Liver (tissue), 9 donors: ENCODE results near the gene SEPTIN8. TPM values are rescaled to one million over a fixed set of nuclear protein-coding genes. Genes with fewer than 3 reads are reported as not detected.

Experiments used
- DNase-seq: peaks from one replicate; pipeline ENCODE4 v3.0.0-alpha.2; 2017; ENCODE audit warnings: low spot score
- H3K27ac ChIP-seq, 2 donors: one replicate each; pipeline ENCODE4 v1.7.0; 2013; ENCODE audit warnings: inconsistent platforms in 2 of 2, low read length in 2 of 2, control low read depth in 1 of 2, low read depth in 1 of 2, mild to moderate bottlenecking in 1 of 2
- H3K27me3 ChIP-seq, 4 donors: one replicate each; pipeline versions ENCODE4 v1.6.1 to v1.7.0; 2013; ENCODE audit warnings: low read length in 3 of 4, inconsistent platforms in 1 of 4, mild to moderate bottlenecking in 1 of 4, moderate library complexity in 1 of 4; ENCODE audit not compliant: control insufficient read depth in 4 of 4, insufficient read depth in 4 of 4
- H3K36me3 ChIP-seq, 4 donors: one replicate each; pipeline versions ENCODE4 v1.6.1 to v1.7.0; 2013; ENCODE audit warnings: low read length in 3 of 4, mild to moderate bottlenecking in 3 of 4, low read depth in 1 of 4, moderate library complexity in 1 of 4; ENCODE audit not compliant: control insufficient read depth in 4 of 4, insufficient read depth in 3 of 4
- H3K4me1 ChIP-seq, 4 donors: one replicate each; pipeline versions ENCODE4 v1.6.1 to v1.7.0; 2013; ENCODE audit warnings: low read length in 3 of 4, mild to moderate bottlenecking in 3 of 4, moderate library complexity in 1 of 4; ENCODE audit not compliant: control insufficient read depth in 4 of 4, insufficient read depth in 4 of 4
- H3K4me3 ChIP-seq, 3 donors: one replicate each; pipeline versions ENCODE4 v1.6.1 to v1.7.0; 2013; ENCODE audit warnings: low read length in 3 of 3, control low read depth in 1 of 3, low read depth in 1 of 3, mild to moderate bottlenecking in 1 of 3
- H3K9ac ChIP-seq, 2 donors: one replicate each; pipeline ENCODE4 v1.7.0; 2013; ENCODE audit warnings: low read length in 2 of 2, mild to moderate bottlenecking in 2 of 2, moderate library complexity in 2 of 2, control low read depth in 1 of 2, low read depth in 1 of 2
- H3K9me3 ChIP-seq, 4 donors: one replicate each; pipeline versions ENCODE4 v1.6.1 to v1.7.0; 2013; ENCODE audit warnings: low read length in 3 of 4; ENCODE audit not compliant: control insufficient read depth in 4 of 4
- EGR1 ChIP-seq, 2 donors: IDR thresholded peaks; 2 replicates each; pipeline ENCODE4 v1.6.1; 2016 to 2018; ENCODE audit warnings: antibody characterized with exemption in 2 of 2, low read depth in 2 of 2
- FOXA1 ChIP-seq: IDR thresholded peaks from 2 replicates; pipeline ENCODE4 v1.6.1; 2016; ENCODE audit warnings: antibody characterized with exemption
- FOXA2 ChIP-seq: IDR thresholded peaks from 2 replicates; pipeline ENCODE4 v1.6.1; 2016; ENCODE audit warnings: antibody characterized with exemption
- GABPA ChIP-seq, 2 donors: IDR thresholded peaks in 1 of 2; conservative IDR thresholded peaks in 1 of 2; 2 replicates each; pipeline ENCODE4 v1.6.1; 2016; ENCODE audit warnings: antibody characterized with exemption in 2 of 2, mild to moderate bottlenecking in 1 of 2, moderate library complexity in 1 of 2
- HNF4A ChIP-seq, 2 donors: conservative IDR thresholded peaks; 2 replicates each; pipeline ENCODE4 v1.6.1; 2016; ENCODE audit warnings: antibody characterized with exemption in 2 of 2, mild to moderate bottlenecking in 2 of 2
- HNF4G ChIP-seq: IDR thresholded peaks from 2 replicates; pipeline ENCODE4 v1.6.1; 2016; ENCODE audit warnings: antibody characterized with exemption
- NR2F2 ChIP-seq: IDR thresholded peaks from 2 replicates; pipeline ENCODE4 v1.6.1; 2016; ENCODE audit warnings: antibody characterized with exemption
- RAD21 ChIP-seq, 2 donors: IDR thresholded peaks; 2 replicates each; pipeline ENCODE4 v1.6.1; 2016; ENCODE audit warnings: antibody characterized with exemption in 2 of 2, mild to moderate bottlenecking in 2 of 2
- RXRA ChIP-seq, 2 donors: IDR thresholded peaks; 2 replicates each; pipeline ENCODE4 v1.6.1; 2017 to 2018; ENCODE audit warnings: antibody characterized with exemption in 2 of 2, mild to moderate bottlenecking in 1 of 2
- SP1 ChIP-seq: IDR thresholded peaks from 2 replicates; pipeline ENCODE4 v1.6.1; 2018; ENCODE audit warnings: antibody characterized with exemption, mild to moderate bottlenecking
- WGBS: extraction: QIAGEN DNeasy Blood & Tissue Kit; methylation state at CpG from one replicate; pipeline ENCODE4 v1.1.7; 2013; 5-methylcytosine and 5-hydroxymethylcytosine counted together
- polyA plus RNA-seq, 2 donors: library from polyadenylated mRNA; stranded (reverse) in 1 of 2; unstranded in 1 of 2; fragments of 200-250 nt in 1 of 2; fragments of >200 nt in 1 of 2; fragmentation: Nextera tagmentation in 1 of 2; extraction: Ambion mirVana in 1 of 2; gene quantifications; one replicate each; pipeline versions ENCODE4 v1.2.1 to v1.2.3, GENCODE V29; 2013 to 2015
- total RNA-seq, 2 donors: library from RNA; depleted of rRNA; stranded (reverse); fragments of >200 nt; gene quantifications; one replicate each; pipeline ENCODE4 v1.2.3, GENCODE V29; 2014
- TF ChIP-seq, protein P1 (sequence below): IDR thresholded peaks from 2 replicates; pipeline ENCODE4 v1.6.1; 2016; ENCODE audit warnings: antibody characterized with exemption
- TF ChIP-seq, protein P2 (sequence below): fragments of 150-350 bp; IDR thresholded peaks from 2 replicates; pipeline ENCODE4 v1.5.1; 2017; ENCODE audit warnings: improper control_type of control experiment, low read depth, low read length; ENCODE audit not compliant: missing input control
- TF ChIP-seq, protein P3 (sequence below): IDR thresholded peaks from 2 replicates; pipeline ENCODE4 v1.6.1; 2016; ENCODE audit warnings: antibody characterized with exemption
- TF ChIP-seq, protein P4 (sequence below): IDR thresholded peaks from 2 replicates; pipeline ENCODE4 v1.6.1; 2016; ENCODE audit warnings: antibody characterized with exemption
- donor health status: healthy.
- donor health status: healthy.
- donor health status: healthy.
- donor health status: healthy.
- donor health status: healthy.

The SEPTIN8 gene
- total and polyA plus RNA-seq, 4 donors: 4.7 to 16.5 (median 9.8) TPM

DNA sequence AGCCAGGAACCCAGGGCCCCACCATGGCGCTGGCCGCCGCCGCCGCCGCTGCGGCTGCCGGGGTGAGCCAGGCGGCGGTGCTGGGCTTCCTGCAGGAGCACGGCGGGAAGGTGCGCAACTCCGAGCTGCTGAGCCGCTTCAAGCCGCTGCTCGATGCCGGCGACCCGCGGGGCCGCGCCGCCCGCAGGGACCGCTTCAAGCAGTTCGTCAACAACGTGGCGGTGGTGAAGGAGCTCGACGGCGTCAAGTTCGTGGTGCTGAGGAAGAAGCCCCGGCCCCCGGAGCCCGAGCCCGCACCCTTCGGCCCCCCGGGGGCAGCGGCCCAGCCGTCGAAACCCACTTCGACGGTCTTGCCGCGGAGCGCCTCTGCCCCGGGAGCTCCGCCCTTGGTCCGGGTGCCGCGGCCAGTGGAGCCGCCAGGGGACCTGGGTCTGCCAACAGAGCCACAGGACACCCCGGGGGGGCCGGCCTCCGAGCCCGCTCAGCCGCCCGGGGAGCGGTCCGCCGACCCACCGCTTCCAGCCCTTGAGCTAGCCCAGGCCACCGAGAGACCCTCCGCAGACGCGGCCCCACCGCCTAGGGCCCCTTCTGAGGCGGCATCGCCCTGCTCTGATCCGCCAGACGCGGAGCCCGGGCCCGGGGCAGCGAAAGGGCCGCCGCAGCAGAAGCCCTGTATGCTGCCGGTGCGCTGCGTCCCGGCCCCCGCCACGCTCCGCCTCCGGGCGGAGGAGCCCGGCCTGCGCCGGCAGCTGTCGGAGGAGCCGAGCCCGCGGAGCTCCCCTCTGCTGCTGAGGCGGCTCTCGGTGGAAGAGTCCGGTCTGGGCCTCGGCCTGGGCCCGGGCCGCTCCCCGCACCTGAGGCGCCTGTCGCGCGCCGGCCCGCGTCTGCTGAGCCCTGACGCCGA lies 36.8 kb upstream of the SEPTIN8 start:
- TF ChIP-seq EGR1 (IDR thresholded peaks at IDR 0.05; ENCODE audit: low read depth in 2 of 2) (no peak), HNF4A (conservative IDR thresholded peaks at IDR 0.05) (no peak), FOXA2 (no peak), RAD21 (IDR thresholded peaks at IDR 0.05) (no peak), FOXA1 (no peak)
- TF ChIP-seq, protein P1, sequence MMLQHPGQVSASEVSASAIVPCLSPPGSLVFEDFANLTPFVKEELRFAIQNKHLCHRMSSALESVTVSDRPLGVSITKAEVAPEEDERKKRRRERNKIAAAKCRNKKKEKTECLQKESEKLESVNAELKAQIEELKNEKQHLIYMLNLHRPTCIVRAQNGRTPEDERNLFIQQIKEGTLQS: no peak
- Histone ChIP-seq H3K27me3 (no peaks in the 10 kb centered on the region), H3K9me3 (no peaks in the 10 kb centered on the region), H3K9ac (no peak overlapping the region), H3K27ac (no peak overlapping the region), H3K4me1 (peaks cover 0 to 19% (median 7%) of the 10 kb centered on the region in 4 donors), H3K4me3 (peak overlapping the region in 2 of 3 donors; percentile 10 to 76), H3K36me3 (no peaks in the 10 kb centered on the region)
- no peak for DNase-seq
- WGBS: 15% methylated on average over 110 of the region's 110 CpGs

DNA sequence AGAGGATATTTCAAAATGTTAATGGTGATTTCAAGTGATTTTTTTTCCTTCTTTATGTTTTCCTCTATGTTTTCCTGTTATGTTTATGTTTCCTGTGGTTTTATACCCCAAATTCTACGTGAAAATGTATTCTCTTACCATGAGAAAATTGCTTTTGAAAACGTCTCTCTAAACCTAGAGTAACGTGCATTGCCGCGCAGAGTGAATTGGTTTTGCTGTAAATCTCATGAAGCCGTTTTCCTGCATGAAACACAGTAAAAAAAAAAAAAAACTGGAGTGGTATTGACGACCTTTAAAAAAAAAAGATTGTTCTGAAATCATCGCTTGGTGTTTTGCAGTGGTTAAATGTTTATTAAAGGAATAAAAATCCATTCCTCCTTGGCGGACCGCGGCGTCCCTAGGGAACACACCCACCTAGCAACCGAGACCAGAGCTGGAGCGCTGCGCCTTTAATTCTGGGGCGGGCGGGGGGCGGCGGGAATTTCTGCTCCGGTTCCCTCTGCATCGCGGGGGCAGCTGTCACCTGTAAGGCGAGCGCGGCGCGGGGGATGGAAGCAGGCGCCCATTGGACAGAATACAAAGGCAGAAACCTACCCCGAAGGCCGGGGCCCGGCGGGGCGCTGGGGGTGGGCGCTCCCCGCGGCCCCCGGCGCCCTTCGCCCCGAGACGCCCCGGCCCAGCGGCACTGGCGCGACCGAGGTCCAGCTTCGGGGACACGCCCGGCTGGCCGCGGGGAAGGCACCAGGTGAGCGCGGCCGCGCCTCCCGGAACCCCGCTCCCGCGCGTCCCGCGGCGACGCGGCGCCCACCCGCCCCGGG lies 36.0 kb upstream of the SEPTIN8 start, which contains the start of gene SOWAHA:
TSS of gene SOWAHA (plus strand) at position 522 of the 818 bp plus-strand sequence. CDS start 320 bp downstream, outside the sequence.
- no peaks in the 10 kb centered on the region for H3K36me3 ChIP-seq
- no peak within 1 kb of the TSS for H3K27ac ChIP-seq
- TF ChIP-seq, protein P2, sequence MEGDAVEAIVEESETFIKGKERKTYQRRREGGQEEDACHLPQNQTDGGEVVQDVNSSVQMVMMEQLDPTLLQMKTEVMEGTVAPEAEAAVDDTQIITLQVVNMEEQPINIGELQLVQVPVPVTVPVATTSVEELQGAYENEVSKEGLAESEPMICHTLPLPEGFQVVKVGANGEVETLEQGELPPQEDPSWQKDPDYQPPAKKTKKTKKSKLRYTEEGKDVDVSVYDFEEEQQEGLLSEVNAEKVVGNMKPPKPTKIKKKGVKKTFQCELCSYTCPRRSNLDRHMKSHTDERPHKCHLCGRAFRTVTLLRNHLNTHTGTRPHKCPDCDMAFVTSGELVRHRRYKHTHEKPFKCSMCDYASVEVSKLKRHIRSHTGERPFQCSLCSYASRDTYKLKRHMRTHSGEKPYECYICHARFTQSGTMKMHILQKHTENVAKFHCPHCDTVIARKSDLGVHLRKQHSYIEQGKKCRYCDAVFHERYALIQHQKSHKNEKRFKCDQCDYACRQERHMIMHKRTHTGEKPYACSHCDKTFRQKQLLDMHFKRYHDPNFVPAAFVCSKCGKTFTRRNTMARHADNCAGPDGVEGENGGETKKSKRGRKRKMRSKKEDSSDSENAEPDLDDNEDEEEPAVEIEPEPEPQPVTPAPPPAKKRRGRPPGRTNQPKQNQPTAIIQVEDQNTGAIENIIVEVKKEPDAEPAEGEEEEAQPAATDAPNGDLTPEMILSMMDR: no peak
- TF ChIP-seq SP1 (no peak), HNF4G (no peak), EGR1 (IDR thresholded peaks at IDR 0.05; ENCODE audit: low read depth in 2 of 2) (no peak), NR2F2 (no peak), FOXA1 (no peak), RXRA (IDR thresholded peaks at IDR 0.05) (no peak), HNF4A (conservative IDR thresholded peaks at IDR 0.05) (no peak), GABPA (IDR thresholded peaks at IDR 0.05 in 1 of 2, conservative IDR thresholded peaks at IDR 0.05 in 1 of 2) (no peak), RAD21 (IDR thresholded peaks at IDR 0.05) (no peak), FOXA2 (no peak)
- TF ChIP-seq, protein P1: no peak
- TF ChIP-seq, protein P3, sequence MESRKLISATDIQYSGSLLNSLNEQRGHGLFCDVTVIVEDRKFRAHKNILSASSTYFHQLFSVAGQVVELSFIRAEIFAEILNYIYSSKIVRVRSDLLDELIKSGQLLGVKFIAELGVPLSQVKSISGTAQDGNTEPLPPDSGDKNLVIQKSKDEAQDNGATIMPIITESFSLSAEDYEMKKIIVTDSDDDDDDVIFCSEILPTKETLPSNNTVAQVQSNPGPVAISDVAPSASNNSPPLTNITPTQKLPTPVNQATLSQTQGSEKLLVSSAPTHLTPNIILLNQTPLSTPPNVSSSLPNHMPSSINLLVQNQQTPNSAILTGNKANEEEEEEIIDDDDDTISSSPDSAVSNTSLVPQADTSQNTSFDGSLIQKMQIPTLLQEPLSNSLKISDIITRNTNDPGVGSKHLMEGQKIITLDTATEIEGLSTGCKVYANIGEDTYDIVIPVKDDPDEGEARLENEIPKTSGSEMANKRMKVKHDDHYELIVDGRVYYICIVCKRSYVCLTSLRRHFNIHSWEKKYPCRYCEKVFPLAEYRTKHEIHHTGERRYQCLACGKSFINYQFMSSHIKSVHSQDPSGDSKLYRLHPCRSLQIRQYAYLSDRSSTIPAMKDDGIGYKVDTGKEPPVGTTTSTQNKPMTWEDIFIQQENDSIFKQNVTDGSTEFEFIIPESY: no peak
- TF ChIP-seq, protein P4, sequence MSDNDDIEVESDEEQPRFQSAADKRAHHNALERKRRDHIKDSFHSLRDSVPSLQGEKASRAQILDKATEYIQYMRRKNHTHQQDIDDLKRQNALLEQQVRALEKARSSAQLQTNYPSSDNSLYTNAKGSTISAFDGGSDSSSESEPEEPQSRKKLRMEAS: no peak
- peak; percentile 54 for DNase-seq
- WGBS: 5% methylated on average over 68 of the region's 68 CpGs
- H3K4me1 ChIP-seq: peaks cover 0 to 23% (median 9%) of the 10 kb centered on the region in 4 donors
- no peak within 1 kb of the TSS for H3K9ac ChIP-seq
- peak within 1 kb of the TSS in 2 of 3 donors; percentile 10 to 76 for H3K4me3 ChIP-seq
- no peaks in the 10 kb centered on the region for H3K27me3 ChIP-seq
- H3K9me3 ChIP-seq: no peaks in the 10 kb centered on the region
